GM12878 (cell line): Measurements from ENCODE around the gene KCNN1. TPM values are rescaled to one million over a fixed set of nuclear protein-coding genes. Genes with fewer than 3 reads are reported as not detected.

ENCODE experiments used
- ATAC-seq: fragments of 200-7000 bp; cut with Tn5 transposase; 3 replicates; pipeline ENCODE4 v1.9.1; 2020; ENCODE audit warnings: mild to moderate bottlenecking, moderate library complexity
- BruUV-seq: library from RNA; stranded (reverse); fragments of 400-500 nt; replicated peaks from 2 replicates; lab custom pipeline; 2021; lab: Mats Ljungman, UMichigan
- CTCF ChIA-PET: fragments of 300-600 bp; sonication (Branson Sonifier 250); formaldehyde crosslinking; extraction: SDS; loops from one replicate; lab custom pipeline; 2021; ENCODE audit warnings: inconsistent platforms; lab: Yijun Ruan, JAX
- POLR2A ChIA-PET: fragments of 350-600 bp; formaldehyde crosslinking; extraction: SDS; loops from one replicate; lab custom pipeline; 2021; ENCODE audit warnings: inconsistent platforms; lab: Charles Lee
- RAD21 ChIA-PET: fragments of 300-600 bp; sonication (Branson Sonifier 250); formaldehyde crosslinking; loops from one replicate; lab custom pipeline; 2023; ENCODE audit warnings: antibody characterized with exemption; ENCODE audit not compliant: unreplicated experiment; lab: Charles Lee
- SMC1A ChIA-PET: fragments of 300-600 bp; sonication (Branson Sonifier 250); formaldehyde crosslinking; loops from one replicate; lab custom pipeline; 2023; ENCODE audit not compliant: unreplicated experiment, uncharacterized antibody; lab: Charles Lee
- DNase-seq: peaks from one replicate; pipeline ENCODE4 v3.0.0-alpha.2; 2011; ENCODE audit warnings: low read depth, low spot score
- FAIRE-seq: peaks from 3 replicates; lab custom pipeline; 2011; peaks lifted over from hg19 to GRCh38; lab: Jason Lieb, UNC
- H2AFZ ChIP-seq: 2 replicates; pipeline ENCODE4 v1.6.0; 2011; ENCODE audit warnings: low read depth, low read length, control low read depth; ENCODE audit not compliant: control insufficient read depth
- H3K27ac ChIP-seq: 2 replicates; pipeline ENCODE4 v1.5.1; 2011; ENCODE audit warnings: control low read depth; ENCODE audit not compliant: control insufficient read depth, insufficient read depth
- H3K27me3 ChIP-seq, 2 experiments: replicated peaks in 1 of 2; 2 replicates each; pipeline versions ENCODE4 v1.6.0 to v1.6.1; 2011; ENCODE audit warnings: low read length in 1 of 2; ENCODE audit not compliant: control insufficient read depth in 2 of 2, insufficient read depth in 2 of 2
- H3K36me3 ChIP-seq, 2 experiments: 2 replicates each; pipeline ENCODE4 v1.5.1; 2011; ENCODE audit warnings: low read length in 1 of 2; ENCODE audit not compliant: control insufficient read depth in 2 of 2, insufficient read depth in 2 of 2
- H3K4me1 ChIP-seq: 2 replicates; pipeline ENCODE4 v1.6.1; 2011; ENCODE audit warnings: mild to moderate bottlenecking, low read length, moderate library complexity, mixed read lengths; ENCODE audit not compliant: control insufficient read depth, insufficient read depth
- H3K4me2 ChIP-seq: 2 replicates; pipeline ENCODE4 v1.6.0; 2011; ENCODE audit warnings: control low read depth; ENCODE audit not compliant: control insufficient read depth, insufficient read depth
- H3K4me3 ChIP-seq: fragments of 200-600 bp; sonication (generic); 2 replicates; pipeline ENCODE4 v1.5.1; 2016
- H3K79me2 ChIP-seq: 2 replicates; pipeline ENCODE4 v1.6.0; 2011; ENCODE audit warnings: low read length; ENCODE audit not compliant: control insufficient read depth, insufficient read depth
- H3K9ac ChIP-seq: 2 replicates; pipeline ENCODE4 v1.8.0; 2011; ENCODE audit warnings: low read length, control low read depth, mixed read lengths; ENCODE audit not compliant: control insufficient read depth, insufficient read depth
- H3K9me3 ChIP-seq: replicated peaks from 3 replicates; pipeline ENCODE4 v1.5.1; 2011; ENCODE audit warnings: mild to moderate bottlenecking, low read length; ENCODE audit not compliant: control insufficient read depth, insufficient read depth
- H4K20me1 ChIP-seq: 2 replicates; pipeline ENCODE4 v1.6.0; 2011; ENCODE audit not compliant: control insufficient read depth, insufficient read depth
- BHLHE40 ChIP-seq, 2 experiments: fragments of 450-650 bp in 1 of 2; IDR thresholded peaks; 2 replicates each; pipeline ENCODE4 v1.6.1; 2011 to 2017; ENCODE audit warnings: low read depth in 2 of 2, borderline replicate concordance in 1 of 2, improper control_type of control experiment in 1 of 2, low read length in 1 of 2, mild to moderate bottlenecking in 1 of 2
- CHD1 ChIP-seq: IDR thresholded peaks from 2 replicates; pipeline ENCODE4 v1.6.1; 2012; ENCODE audit warnings: low read depth, low read length, improper control_type of control experiment
- EGR1 ChIP-seq, 2 experiments: IDR thresholded peaks; 1 replicate in 1 of 2; 2 replicates in 1 of 2; pipeline ENCODE4 v1.6.1; 2011 to 2012; ENCODE audit warnings: low read depth in 2 of 2, low read length in 2 of 2, borderline replicate concordance in 1 of 2, mild to moderate bottlenecking in 1 of 2, moderate library complexity in 1 of 2
- FOS ChIP-seq: IDR thresholded peaks from 3 replicates; pipeline ENCODE4 v1.6.1; 2011; ENCODE audit warnings: borderline replicate concordance; ENCODE audit not compliant: insufficient read length; ENCODE audit errors: extremely low read depth
- GATAD2B ChIP-seq: fragments of 450-650 bp; conservative IDR thresholded peaks from 2 replicates; pipeline ENCODE4 v1.6.1; 2017; ENCODE audit warnings: low read depth, mild to moderate bottlenecking, moderate library complexity
- JUND ChIP-seq: IDR thresholded peaks from 2 replicates; pipeline ENCODE4 v1.6.1; 2012; ENCODE audit warnings: low read depth, mild to moderate bottlenecking, low read length, improper control_type of control experiment, moderate library complexity
- KLF5 ChIP-seq: fragments of 450-650 bp; IDR thresholded peaks from 2 replicates; pipeline ENCODE4 v1.6.1; 2014; ENCODE audit warnings: mild to moderate bottlenecking; ENCODE audit not compliant: partially characterized antibody
- MTA3 ChIP-seq: IDR thresholded peaks from 2 replicates; pipeline ENCODE4 v1.6.1; 2012; ENCODE audit warnings: low read length, inconsistent platforms, borderline replicate concordance
- MYC ChIP-seq: IDR thresholded peaks from 2 replicates; pipeline ENCODE4 v1.6.1; 2011; ENCODE audit warnings: mild to moderate bottlenecking, low read length, moderate library complexity, inconsistent platforms; ENCODE audit not compliant: insufficient read depth, insufficient replicate concordance, insufficient read length, severe bottlenecking
- PML ChIP-seq: IDR thresholded peaks from 2 replicates; pipeline ENCODE4 v1.6.1; 2012; ENCODE audit warnings: low read length, inconsistent platforms
- POLR2AphosphoS2 ChIP-seq: IDR thresholded peaks from 2 replicates; pipeline ENCODE4 v1.6.1; 2011; ENCODE audit warnings: low read depth, mild to moderate bottlenecking, low read length, improper control_type of control experiment, moderate library complexity
- RAD51 ChIP-seq: fragments of 450-650 bp; IDR thresholded peaks from 2 replicates; pipeline ENCODE4 v1.6.1; 2016; ENCODE audit warnings: moderate library complexity, mild to moderate bottlenecking, inconsistent platforms
- SMAD1 ChIP-seq: fragments of 450-650 bp; IDR thresholded peaks from 2 replicates; pipeline ENCODE4 v1.6.1; 2018; ENCODE audit warnings: mild to moderate bottlenecking, low read depth; ENCODE audit not compliant: partially characterized antibody
- SP1 ChIP-seq: IDR thresholded peaks from one replicate; pipeline ENCODE4 v1.6.1; 2011; ENCODE audit warnings: low read depth, low read length
- SUPT20H ChIP-seq: IDR thresholded peaks from 2 replicates; pipeline ENCODE4 v1.6.1; 2011; ENCODE audit warnings: low read depth, mild to moderate bottlenecking, low read length, moderate library complexity, borderline replicate concordance; ENCODE audit not compliant: control insufficient read depth
- TAF1 ChIP-seq: IDR thresholded peaks from 2 replicates; pipeline ENCODE4 v1.6.1; 2011; ENCODE audit warnings: mild to moderate bottlenecking, low read depth, low read length, borderline replicate concordance
- TARDBP ChIP-seq: IDR thresholded peaks from 2 replicates; pipeline ENCODE4 v1.6.1; 2016; ENCODE audit warnings: borderline replicate concordance
- WGBS: methylation state at CpG from one replicate; pipeline ENCODE4 v1.1.6; 2016; ENCODE audit warnings: low lambda C conversion rate; ENCODE audit not compliant: insufficient replicate concordance, insufficient coverage; ENCODE audit errors: missing lambda C conversion rate; 5-methylcytosine and 5-hydroxymethylcytosine counted together
- in situ Hi-C: fragments of 300-500 bp; cut with MboI; formaldehyde crosslinking; loops from 9 replicates; pipeline ENCODE4 v1.14.3; 2018; ENCODE audit warnings: mixed read lengths
- intact Hi-C: fragments of 100-400 bp; cut with micrococcal nuclease; formaldehyde crosslinking; loops from one replicate; pipeline ENCODE4 v1.14.2; 2022; ENCODE audit not compliant: unreplicated experiment
- polyA plus RNA-seq, 11 experiments: library from polyadenylated mRNA; depleted of rRNA in 4 of 11; unstranded in 6 of 11; stranded (reverse) in 5 of 11; fragments of >200 nt; fragmentation: Nextera tagmentation in 4 of 11; fragmentation: Illumina TruSeq in 1 of 11; extraction: Ambion mirVana in 4 of 11; extraction: Trizol in 1 of 11; gene quantifications; 1 replicate in 1 of 11; 2 replicates in 10 of 11; pipeline versions ENCODE4 v1.2.1 to v1.2.3, GENCODE V29; 2011 to 2016; ENCODE audit warnings: inconsistent platforms in 2 of 11, missing spikeins in 2 of 11, low read depth in 1 of 11
- total RNA-seq, 4 experiments: library from RNA; depleted of rRNA in 3 of 4; stranded (reverse); fragments of >200 nt in 3 of 4; fragmentation: Illumina TruSeq in 1 of 4; extraction: Trizol in 1 of 4; gene quantifications; 2 replicates each; pipeline versions ENCODE4 v1.2.1 to v1.2.3, GENCODE V29; 2013 to 2021
- TF ChIP-seq, protein P1 (sequence below): fragments of 450-650 bp; formaldehyde crosslinking; IDR thresholded peaks from 2 replicates; pipeline ENCODE4 v1.4.0; 2020; ENCODE audit warnings: mild to moderate bottlenecking, moderate library complexity

KCNN1 gene
- total and polyA plus RNA-seq, 10 of the 15 experiments (the other 5 are each of a cell fraction or from before 2014, with no cell fraction given), result 0.02 to 0.95 (median 0.16) TPM; not detected in 1

DNA sequence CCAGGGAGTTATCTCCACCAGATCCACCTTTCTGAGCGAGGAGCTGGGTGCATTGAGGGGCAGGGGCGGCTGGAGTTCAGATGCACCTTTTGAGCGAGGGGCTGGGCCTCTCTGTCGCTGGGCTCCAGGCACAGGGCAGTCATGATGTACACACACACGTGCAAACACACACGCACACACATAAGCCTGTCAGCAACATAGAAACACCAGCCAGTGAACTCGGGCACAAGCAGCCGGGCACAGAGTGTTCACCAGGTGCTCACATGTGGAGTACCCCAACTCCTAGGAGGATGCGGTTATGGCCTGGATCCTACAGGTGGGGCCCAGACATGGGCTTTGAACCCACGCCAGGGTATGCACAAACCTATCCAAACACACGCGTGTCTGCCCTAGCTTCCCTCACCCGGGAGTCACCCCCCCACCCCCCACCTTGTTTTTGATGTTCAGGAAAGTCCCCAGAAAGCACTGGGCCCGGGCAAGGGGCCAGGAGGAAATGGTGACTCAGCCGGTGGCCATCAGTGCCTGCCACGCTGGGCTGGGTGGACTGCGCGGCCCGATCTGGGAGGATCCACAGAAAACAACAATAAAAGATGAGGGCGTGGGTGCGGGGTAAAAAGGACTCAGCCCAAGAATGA lies 54.3 kb downstream of the KCNN1 start (continued):
- 0 out of 2 replicates have a peak, but pooled peaks have one; percentile 30 for TF ChIP-seq POLR2AphosphoS2

DNA sequence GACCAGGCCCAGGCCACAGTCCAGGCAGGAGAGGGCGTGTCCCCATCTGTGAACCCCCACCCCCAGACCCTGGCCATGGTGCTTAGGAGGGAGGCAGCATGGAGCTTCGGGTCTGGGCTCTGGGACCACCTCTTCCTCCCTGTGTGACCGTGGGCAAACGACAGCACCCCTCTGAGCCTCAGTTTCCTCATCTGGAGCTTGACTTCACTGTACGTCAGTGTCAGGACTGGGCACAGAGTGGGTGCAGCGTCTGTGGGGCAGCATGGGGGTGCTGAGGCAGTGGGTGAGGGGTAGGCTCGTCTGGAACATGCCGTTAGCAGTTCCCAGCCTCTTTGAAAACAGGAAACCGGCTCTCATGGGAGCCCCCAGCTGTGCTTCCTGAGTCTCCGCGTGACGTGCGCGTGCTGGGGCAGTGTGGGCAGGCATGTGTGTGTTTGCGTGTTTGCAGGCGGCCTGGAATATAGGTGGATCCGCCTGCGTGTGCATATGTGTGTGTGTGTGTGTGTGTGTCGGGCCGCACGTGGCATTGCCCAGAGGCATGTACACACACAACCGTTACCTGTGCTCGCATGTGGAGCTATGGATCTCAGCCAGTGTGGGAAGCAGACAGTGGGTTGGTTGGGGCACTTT lies 56.8 kb downstream of the KCNN1 start:
- ChIA-PET RAD21 (interaction anchor here (0.6 to 1.8 kb wide), 4 partner anchors 13 to 191 kb away, joined by 3 to 12 read pairs (median 4); no protein-coding TSS in a partner anchor), SMC1A (interaction anchor here (0.6 to 1.8 kb wide), 3 partner anchors 15 to 315 kb away, joined by 3 to 7 read pairs (median 4); partner anchors contain the start of gene ARRDC2), CTCF (interaction anchor here (0.5 to 3.0 kb wide), 12 partner anchors 13 to 346 kb away, joined by 3 to 13 read pairs (median 4); partner anchors contain the start of genes ARRDC2 and LSM4), POLR2A (interaction anchor here (0.7 to 1.4 kb wide), 4 partner anchors 11 to 1051 kb away, joined by 3 to 5 read pairs (median 4); partner anchors contain the start of gene IL12RB1)
- no peak overlapping the region for H3K27ac ChIP-seq
- no TSS peak for BruUV-seq
- H4K20me1 ChIP-seq, result no peaks in the 10 kb centered on the region
- H2AFZ ChIP-seq, result peak overlapping the region; percentile 34
- intact Hi-C loops, result no loop called here
- H3K9me3 ChIP-seq, result no peaks in the 10 kb centered on the region
- no peak for DNase-seq
- peak overlapping the region; percentile 87 for H3K4me2 ChIP-seq
- no peak for FAIRE-seq
- in situ Hi-C loops, result no loop called here
- no peaks in the 10 kb centered on the region for H3K36me3 ChIP-seq
- H3K4me1 ChIP-seq, result peaks cover 17% of the 10 kb centered on the region
- H3K4me3 ChIP-seq, result peak overlapping the region; percentile 66
- H3K79me2 ChIP-seq, result peaks cover 7% of the 10 kb centered on the region
- no peaks in the 10 kb centered on the region for H3K27me3 ChIP-seq
- peak; percentile 14 for ATAC-seq
- 3% methylated on average over 23 of the region's 23 CpGs for WGBS
- H3K9ac ChIP-seq, result peak overlapping the region; percentile 39
- TF ChIP-seq FOS (no peak), RAD51 (no peak), TARDBP (no peak), MTA3 (no peak; the same call in 1 of the 2 replicates), SUPT20H (no peak), TAF1 (no peak), SMAD1 (no peak), GATAD2B (peak; percentile 79), PML (no peak), MYC (peak; percentile 65), BHLHE40 (IDR thresholded peaks at IDR 0.05; ENCODE audit: borderline replicate concordance in 1 of 2, low read depth in 2 of 2, low read length in 1 of 2) (peak; percentile 95), EGR1 (IDR thresholded peaks at IDR 0.05; ENCODE audit: borderline replicate concordance in 1 of 2, low read depth in 2 of 2, low read length in 2 of 2) (no peak), JUND (no peak), KLF5 (no peak), SP1 (no peak), CHD1 (no peak)
- TF ChIP-seq, protein P1, sequence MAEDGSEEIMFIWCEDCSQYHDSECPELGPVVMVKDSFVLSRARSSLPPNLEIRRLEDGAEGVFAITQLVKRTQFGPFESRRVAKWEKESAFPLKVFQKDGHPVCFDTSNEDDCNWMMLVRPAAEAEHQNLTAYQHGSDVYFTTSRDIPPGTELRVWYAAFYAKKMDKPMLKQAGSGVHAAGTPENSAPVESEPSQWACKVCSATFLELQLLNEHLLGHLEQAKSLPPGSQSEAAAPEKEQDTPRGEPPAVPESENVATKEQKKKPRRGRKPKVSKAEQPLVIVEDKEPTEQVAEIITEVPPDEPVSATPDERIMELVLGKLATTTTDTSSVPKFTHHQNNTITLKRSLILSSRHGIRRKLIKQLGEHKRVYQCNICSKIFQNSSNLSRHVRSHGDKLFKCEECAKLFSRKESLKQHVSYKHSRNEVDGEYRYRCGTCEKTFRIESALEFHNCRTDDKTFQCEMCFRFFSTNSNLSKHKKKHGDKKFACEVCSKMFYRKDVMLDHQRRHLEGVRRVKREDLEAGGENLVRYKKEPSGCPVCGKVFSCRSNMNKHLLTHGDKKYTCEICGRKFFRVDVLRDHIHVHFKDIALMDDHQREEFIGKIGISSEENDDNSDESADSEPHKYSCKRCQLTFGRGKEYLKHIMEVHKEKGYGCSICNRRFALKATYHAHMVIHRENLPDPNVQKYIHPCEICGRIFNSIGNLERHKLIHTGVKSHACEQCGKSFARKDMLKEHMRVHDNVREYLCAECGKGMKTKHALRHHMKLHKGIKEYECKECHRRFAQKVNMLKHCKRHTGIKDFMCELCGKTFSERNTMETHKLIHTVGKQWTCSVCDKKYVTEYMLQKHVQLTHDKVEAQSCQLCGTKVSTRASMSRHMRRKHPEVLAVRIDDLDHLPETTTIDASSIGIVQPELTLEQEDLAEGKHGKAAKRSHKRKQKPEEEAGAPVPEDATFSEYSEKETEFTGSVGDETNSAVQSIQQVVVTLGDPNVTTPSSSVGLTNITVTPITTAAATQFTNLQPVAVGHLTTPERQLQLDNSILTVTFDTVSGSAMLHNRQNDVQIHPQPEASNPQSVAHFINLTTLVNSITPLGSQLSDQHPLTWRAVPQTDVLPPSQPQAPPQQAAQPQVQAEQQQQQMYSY (CRISPR knock-in tag), result no peak
